SK-N-SH (cell line): ENCODE data around the gene ADIPOR2. TPM values are rescaled to one million over a fixed set of nuclear protein-coding genes. Genes with fewer than 3 reads are reported as not detected.

Experiments
- polyA plus RNA-seq, 3 experiments: library from polyadenylated mRNA; depleted of rRNA; stranded (reverse); fragments of >200 nt; gene quantifications; 2 replicates each; pipeline ENCODE4 v1.2.3, GENCODE V29; 2012
- small RNA-seq, 7 experiments: library from RNA; depleted of rRNA; stranded (forward); fragments of <200 nt; gene quantifications; one replicate each; pipeline ENCODE3, GENCODE V24; 2012

ADIPOR2 gene
- polyA plus RNA-seq, 1 of the 3 experiments (the other 2 are of a cell fraction): 17.1 TPM

Small RNA genes within 50 kb of the gene (small RNA-seq; reads per million reads assigned to genes)
- 0 reads per million in 7 experiments for gene MIR3649

Other genes starting within 250 kb of the ADIPOR2 start
- gene FBXL14, start 96.5 kb upstream of the ADIPOR2 start, polyA plus RNA-seq (2012; rRNA removed): 11.3 and 12.8 TPM in 2 replicates
- gene WNT5B, start 61.8 kb upstream of the ADIPOR2 start, polyA plus RNA-seq (2012; rRNA removed): 29.3 and 29.4 TPM in 2 replicates
- gene LRTM2, start 129.5 kb downstream of the ADIPOR2 start, polyA plus RNA-seq (2012; rRNA removed): not detected in 2 replicates
- gene CACNA2D4, start 227.6 kb downstream of the ADIPOR2 start, polyA plus RNA-seq (2012; rRNA removed): 0.02 TPM in 1 of 2 replicates, not detected in the other